GM18909 (cell line): ENCODE measurements around the gene MTMR3.

Experiments
- ATAC-seq: cut with Tn5 transposase; IDR thresholded peaks from one replicate; pipeline ENCODE4 v1.9.1; 2021; ENCODE audit warnings: mild to moderate bottlenecking; ENCODE audit not compliant: unreplicated experiment, poor library complexity

The MTMR3 gene

GRCh38 chr22:30077279-30077880, 194.4 kb downstream of the MTMR3 start:
- no peak for ATAC-seq

GRCh38 chr22:30078320-30079311, 195.6 kb downstream of the MTMR3 start:
- ATAC-seq = no peak

- ATAC-seq = no peak
Observed at GRCh38 chr22:30079952-30080533, 197.1 kb downstream of the MTMR3 start, which contains the start of gene HORMAD2. Gene HORMAD2 (plus strand): TSS chr22:30080464. CDS start chr22:30093953, 13,489 bp downstream.
